Measurements from ENCODE around the gene STAB2. TPM values are rescaled to one million over a fixed set of nuclear protein-coding genes. Genes with fewer than 3 reads are reported as not detected.

The STAB2 gene
- not detected in 2 replicates for total RNA-seq (2014; rRNA removed; shearing (Covaris generic))

GRCh38 chr12:103586791-103587370 is at the start of gene STAB2:
TSS of gene STAB2 (plus strand) at chr12:103587273. CDS start at chr12:103587477, 204 bp downstream.

Small RNA genes within 50 kb of the gene (small RNA-seq; reads per million reads assigned to genes)
- gene RF00096, result 0.29 reads per million

Other genes starting within 250 kb of the STAB2 start
- not detected in 2 replicates for gene C12orf42, start 91.3 kb upstream of the STAB2 start, total RNA-seq (2014; rRNA removed; shearing (Covaris generic))